HG03575 (cell line): Measurements from ENCODE around the gene BTLA.
"Not testable (repeated sequence)": the region's sequence is repeated elsewhere in the genome, so short reads cannot be mapped to it uniquely, and the experiment has no call there.

Experiments
- ATAC-seq: cut with Tn5 transposase; IDR thresholded peaks from one replicate; pipeline ENCODE4 v1.9.1; 2021; ENCODE audit not compliant: unreplicated experiment, insufficient number of reproducible peaks, low FRiP score; ENCODE audit errors: extremely low read depth

BTLA gene

DNA sequence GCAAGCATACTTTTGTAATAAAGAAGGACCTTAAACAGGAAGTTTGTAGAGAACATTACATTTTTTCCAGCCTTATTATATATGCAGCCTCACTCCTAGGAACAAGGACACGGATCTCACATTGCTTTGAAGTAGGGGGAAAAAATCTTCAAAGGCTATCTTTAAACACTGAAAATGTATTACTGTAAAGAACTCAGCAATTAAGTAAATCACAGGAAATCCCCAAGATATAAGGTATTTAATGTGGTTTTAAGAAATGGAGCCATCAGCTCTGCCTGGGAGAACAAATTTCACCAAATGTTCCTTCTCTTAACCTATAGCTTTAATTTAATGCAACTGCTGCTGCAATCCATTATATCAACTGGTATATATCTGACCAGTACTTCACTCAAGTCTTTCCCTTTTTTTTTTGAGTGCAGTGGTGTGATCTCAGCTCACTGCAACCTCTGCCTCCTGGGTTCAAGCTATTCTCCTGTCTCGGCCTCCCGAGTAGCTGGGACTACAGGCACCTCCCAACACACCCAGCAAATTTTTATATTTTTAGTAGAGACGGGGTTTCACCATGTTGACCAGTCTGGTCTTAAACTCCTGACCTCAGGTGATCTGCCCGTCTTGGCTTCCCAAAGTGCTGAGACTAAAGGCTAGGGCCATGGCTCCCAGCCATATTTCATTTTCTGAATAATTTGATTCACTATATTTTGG lies 2.8 kb downstream of the BTLA start:
- ATAC-seq = no peak

DNA sequence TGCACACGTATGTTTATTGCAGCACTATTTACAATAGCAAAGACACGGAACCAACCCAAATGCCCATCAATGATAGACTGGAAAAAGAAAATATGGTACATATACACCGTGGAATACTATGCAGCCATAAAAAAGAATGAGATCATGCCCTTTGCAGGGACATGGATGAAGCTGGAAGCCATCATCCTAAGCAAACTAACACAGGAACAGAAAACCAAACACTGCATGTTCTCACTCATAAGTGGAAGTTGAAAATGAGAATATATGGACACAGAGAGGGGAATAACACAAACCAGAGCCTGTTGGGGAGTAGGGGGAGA lies 4.9 kb downstream of the BTLA start:
- ATAC-seq = not testable (repeated sequence)

DNA sequence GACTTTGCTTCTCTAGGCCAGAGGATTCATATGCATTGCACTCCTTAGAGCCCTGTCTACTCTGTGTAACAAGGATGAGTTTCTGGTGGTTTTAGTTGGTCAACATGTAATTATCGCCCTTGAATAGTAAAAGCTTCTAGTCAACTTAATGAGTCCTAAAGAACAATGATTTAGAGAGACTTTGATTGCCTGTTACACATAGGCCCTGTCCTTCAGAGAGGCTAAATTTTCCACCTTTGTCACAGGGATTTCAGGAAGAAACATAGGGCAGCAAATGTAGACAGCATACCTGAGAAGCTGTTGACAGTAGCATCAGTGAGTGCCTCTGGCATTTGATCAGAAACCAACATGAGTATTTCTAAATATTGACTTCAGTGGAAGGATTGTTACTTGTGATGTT lies 7.1 kb downstream of the BTLA start:
- ATAC-seq = no peak

DNA sequence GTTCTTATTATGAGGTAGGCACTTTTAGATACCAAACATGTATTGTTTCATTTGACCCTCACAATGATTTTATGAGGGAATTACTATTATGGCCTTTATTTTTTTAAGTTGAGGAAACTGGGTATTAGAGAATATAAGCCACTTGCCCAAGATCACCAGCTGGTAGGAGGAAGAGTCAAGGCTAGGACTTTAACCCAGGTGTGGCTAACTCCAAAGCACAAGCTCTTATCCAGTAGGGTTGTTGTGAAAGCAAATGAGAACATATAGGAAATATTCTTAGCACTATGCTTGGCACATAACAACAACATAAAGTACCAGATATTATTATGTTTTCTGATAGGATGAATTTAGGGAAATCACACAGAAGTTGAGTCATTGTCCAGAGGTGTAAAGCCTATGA lies 7.9 kb downstream of the BTLA start:
- ATAC-seq = no peak

DNA sequence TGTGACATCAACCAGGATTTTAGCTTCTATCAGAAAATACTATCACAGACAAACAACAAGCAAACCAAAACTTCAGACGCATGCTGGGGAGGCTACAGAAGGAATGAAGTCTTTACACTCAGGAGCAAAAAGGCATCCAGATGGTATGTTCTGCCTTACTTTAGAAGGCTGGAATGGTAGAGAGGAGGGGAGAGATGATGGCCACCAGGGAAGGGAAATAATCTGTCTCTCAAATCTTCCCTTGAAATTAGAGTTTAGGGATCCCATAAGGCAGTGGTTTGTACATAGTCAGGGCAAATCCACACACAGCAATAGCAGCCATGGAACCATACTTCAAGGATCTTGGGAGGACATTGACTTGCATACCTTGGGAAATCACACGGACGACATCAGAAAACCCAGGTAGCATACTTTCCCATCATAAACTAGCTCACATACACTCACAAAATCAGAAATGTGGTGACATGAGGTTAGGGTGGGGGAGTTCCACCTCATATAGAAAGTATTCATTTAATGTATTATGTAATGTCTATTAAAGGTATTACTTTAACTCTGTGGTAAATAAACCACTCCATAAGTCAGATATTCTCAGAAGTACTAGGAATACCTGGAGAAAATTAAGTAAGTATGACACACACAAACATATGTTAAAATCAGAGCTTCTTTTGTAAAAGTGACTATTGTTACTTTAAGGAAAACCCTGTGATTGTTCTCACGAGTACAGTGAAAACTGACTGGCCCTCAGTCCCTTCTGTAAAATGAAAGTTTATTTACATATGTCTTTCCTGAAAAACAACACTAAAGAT lies 9.4 kb downstream of the BTLA start:
- peak; percentile 38 for ATAC-seq

DNA sequence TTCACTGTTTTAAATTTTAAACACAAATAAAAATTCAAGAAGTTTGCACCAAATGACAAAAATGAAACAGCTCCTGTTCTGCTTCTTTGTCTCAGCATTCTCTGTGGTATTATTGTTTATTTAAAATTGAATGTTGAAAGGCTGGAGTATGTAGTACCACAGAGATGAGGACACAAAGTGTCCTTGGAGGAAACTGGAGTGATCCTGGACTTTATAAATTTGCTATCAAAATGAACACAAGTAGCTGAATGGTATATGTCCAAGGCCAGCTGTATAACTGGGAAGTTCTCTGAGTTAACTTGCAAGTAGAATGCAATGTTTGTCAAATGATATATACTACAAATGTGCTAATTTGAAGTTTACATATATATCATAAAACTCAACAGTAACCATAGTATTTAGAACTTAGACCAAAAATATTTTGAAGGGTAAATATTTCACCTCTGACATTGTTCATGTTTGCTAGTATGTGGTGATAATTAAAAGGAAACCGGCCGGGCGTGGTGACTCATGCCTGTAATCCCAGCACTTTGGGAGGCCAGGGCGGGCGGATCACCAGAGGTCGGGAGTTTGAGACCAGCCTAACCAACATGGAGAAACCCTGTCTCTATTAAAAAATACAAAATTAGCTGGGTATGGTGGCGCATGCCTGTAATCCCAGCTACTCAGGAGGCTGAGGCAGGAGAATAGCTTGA lies 12.3 kb downstream of the BTLA start:
- ATAC-seq = no peak

DNA sequence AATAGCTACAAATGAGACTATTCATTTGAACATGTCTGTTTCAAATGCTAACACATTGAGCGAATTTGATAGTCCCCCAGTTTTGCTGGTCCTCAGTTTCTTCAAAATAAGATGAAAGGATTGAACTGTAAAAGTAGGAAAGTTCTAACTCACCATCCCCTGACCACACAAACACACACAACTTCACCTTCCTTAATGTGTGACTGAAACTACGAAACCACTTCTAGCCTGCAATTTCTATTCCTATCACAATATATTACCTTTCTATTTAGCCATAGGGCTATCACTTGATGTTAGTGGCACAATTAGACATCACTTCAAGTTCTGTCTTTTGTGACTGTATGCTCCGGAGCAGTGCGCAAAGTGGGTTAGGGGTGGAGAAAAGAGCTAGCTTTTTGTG lies 14.9 kb downstream of the BTLA start:
- ATAC-seq = no peak

DNA sequence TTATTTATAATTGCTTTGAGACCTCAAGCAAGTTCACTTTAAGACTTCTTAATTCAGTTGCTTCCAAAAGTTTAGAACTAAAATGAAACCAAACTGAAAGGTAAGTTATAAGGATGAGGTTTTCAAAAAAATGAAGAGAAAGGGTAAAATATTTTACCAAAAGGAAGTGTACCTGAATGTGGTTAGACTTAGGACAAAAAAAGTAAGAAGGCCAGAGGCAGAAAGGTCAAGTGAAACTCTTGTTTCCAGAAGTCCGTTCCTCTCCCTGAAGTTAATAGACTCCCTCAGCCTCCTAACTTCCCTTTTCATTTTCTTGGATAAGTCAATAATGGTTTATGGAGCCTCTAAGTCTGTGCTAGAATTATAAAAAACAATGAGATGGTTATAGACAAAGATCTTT lies 16.6 kb downstream of the BTLA start:
- no peak for ATAC-seq

DNA sequence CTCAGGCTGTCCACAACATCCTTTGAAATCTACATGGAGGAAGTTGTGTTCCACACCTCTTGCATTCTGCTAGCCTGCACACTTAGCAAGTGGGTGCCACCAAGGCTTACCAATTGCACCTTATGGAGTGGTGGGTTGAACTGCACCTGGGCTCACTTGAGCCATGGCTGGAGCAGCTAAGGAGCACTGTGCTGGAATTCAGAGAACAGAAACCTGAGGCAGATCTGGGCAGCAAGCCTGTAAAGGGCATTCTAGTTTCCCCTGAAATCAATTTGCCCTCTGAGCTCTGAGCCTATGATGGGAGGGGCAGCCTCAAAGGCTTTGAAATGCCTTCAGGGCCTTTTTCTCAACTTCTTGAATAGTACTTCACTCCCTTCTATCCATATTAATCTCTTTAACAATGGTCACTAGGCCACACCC lies 18.0 kb downstream of the BTLA start:
- no peak for ATAC-seq

DNA sequence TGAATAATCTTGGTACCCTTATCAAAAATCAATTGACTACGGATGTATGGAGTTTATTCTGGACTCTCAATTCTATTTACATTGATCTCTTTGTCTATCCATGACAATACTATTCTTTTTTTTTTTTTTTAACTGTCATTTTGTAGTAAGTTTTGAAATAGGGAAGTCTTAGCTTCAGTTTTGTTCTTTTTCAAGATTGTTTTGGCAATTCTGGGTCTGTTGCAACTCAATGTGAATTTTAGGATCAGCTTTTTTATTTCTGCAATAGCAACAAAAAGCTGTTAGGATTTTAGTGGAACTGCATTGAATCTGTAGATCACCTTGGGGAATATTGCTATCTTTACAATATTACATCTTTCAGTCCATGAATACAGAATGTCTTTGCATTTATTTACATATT lies 21.4 kb downstream of the BTLA start:
- ATAC-seq = no peak

DNA sequence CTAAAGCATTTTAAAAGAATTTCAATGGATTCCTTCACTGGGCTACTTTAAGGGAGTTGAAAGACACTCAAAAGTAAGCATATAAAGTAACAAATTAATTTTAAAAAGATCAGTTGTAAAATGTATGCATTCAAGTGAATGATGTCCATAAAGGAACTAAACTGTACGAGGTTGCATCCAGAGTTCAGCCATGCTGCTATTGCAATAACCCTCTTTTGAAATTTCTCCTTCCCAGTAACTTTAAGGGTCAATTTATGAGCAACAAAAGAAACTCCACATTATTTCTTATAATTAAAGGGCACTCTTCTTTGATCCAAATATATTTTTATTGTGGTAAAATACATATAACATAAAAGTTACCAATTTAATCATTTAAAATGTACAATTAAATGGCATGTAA lies 22.9 kb downstream of the BTLA start:
- no peak for ATAC-seq

DNA sequence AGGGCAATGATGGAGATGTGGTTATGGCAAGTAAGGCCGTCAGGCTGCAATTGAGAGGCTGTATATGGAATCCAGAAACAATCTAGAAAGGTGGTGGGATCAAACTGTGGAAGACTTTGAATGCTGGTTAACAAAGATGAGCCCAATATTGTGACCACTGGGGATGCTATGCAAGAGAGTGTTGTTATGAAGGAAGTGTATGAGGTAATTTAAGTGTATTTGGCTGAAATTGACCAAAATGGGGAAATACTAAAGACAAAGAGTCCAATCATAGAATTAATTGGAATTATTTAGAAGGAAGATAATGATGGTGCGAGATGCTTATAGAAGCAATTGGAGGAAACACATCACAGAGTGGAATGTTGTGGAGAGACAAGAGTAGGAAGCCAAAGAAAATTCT lies 24.5 kb downstream of the BTLA start:
- no peak for ATAC-seq

DNA sequence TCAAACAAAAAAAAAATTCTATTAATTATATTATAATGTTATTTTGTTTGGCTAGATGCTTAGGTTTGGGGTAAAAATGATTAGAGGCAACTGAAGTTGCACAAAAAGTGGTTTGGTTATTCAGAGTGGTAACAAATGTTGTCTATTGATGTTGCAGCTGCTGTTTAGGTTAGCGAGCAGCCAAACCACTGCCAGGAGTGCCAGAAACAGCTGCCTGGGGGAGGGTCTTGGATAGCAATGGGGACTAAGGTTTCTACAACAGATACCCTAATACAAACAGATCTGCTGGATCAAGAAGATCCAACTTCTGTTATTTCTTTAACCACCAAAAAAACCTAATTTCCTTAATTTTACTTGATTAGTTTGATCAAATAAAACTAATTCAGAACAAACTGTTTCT lies 26.6 kb downstream of the BTLA start:
- no peak for ATAC-seq

DNA sequence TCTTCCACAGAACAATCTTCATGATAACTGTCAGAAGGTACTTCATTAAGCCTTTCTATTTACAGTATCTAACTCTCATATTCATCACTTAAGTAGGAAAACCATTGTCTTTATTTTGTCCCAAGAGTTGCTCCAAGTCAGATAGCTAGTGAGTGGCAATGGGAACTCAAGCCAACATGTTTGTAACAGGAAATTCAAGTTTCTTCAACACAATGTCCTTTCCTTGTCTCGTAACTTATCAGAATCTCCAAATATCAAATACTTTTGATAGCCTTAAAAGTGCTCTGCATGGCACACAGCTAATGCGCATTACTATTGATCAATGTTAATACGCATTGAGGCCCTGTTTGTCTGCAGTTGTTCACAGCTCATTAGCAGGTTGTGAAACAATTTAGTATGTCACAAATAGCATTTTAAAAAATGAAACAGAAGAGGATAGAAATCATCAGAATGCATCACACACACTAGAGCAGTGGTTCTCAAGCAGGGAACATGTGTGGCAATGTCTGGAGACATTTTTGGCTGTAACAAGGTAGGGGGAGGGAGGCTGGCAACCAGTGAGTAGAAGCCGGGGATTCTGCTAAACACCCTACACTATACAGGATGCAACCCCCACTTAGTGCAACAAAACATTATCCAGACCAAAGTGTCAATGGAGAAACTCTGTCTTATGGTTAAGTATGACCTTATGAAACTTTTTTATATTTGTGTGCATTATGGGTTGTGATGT lies 27.5 kb downstream of the BTLA start:
- no peak for ATAC-seq

DNA sequence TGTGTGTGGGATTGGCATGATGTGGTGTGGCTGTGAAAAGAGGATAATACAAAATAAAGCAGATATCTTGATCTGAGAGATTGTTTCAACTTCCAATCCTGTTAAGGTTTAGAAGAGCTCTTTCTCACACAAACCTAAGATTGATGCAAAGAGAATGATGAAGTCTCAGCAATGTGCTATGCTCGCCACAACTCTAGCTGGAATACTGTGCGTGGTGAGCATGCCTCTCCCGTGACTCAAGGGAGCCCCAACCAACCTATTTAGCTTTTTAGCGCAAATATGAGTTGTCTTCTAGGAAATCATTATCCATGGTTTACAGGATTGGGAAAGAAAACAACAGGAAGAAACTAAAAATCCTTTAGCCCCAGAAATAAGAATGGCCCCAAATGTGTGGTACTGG lies 28.5 kb downstream of the BTLA start:
- no peak for ATAC-seq

DNA sequence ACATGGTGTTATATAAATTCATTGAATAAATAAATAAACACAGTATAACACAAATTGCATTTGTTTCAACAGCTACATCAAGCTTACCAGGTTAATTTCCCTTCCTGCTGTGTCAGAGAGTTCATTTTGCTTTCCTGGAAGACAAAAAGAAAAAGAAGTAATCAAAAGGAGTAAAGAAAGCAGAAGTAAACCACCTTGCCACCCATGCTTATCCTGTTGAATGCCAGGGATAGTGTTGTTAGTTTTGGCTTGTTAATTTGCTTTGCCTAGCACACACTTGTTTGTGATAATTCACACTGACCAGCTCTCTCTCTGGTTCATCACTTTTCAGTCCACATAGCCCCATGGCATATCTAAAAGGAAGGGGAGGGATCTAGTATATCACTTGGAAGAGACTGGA lies 29.6 kb downstream of the BTLA start:
- ATAC-seq = no peak

DNA sequence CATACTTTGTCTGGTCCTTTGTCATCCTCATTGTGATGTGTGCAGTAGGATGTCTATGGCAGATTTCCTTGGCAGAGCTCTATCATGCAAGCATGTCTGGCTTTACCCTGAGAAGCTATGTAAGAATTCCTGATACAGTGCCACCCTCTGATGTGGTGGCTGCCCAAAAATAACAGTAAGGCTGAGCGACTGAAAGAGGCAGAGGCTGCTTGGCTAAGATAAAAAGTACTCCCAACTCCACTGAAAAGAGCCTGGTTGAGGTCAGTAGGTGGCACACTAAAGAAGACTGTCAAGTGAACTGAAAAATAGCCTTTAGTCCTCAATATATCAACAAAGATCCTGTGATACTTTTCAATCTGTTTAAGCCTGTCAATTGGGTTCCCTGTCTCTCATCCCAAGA lies 31.7 kb downstream of the BTLA start:
- ATAC-seq = no peak

DNA sequence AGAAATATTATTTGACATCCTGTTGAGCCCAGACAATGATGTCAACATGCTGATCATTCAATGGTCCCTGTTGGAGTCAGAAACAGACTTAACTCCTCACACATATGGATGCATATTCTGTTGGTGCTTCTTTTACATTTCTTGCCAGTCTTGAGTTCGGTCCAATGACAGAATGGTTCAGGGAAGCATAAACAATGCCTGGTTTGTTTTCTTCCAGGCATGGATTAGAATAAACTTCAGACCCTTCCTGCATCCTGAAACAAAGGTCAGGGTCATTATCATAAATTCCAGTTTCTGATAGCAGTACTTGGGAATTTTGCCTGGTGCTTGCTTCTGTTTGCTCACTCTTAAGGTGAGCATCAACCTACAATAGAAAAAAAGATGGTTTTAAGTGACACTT lies 33.3 kb downstream of the BTLA start:
- no peak for ATAC-seq

DNA sequence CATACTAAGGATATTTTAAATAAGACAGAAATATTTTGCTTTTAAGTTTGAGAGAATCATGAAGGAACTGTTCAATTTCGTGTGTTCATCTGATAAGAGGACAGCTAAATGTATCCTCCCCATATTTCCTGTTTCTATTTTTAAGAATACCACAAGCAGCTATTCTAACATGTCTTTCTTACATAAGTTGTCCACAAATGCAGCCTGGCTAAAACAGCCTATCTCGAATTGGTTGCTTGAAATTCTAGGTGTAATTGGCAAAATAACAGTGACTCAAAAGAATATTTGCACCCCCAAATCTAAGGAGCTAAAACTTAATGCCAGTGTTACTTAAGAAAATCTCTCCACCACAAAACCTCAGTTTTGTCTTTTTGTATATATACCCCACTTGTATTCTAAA lies 35.0 kb downstream of the BTLA start:
- ATAC-seq = no peak

DNA sequence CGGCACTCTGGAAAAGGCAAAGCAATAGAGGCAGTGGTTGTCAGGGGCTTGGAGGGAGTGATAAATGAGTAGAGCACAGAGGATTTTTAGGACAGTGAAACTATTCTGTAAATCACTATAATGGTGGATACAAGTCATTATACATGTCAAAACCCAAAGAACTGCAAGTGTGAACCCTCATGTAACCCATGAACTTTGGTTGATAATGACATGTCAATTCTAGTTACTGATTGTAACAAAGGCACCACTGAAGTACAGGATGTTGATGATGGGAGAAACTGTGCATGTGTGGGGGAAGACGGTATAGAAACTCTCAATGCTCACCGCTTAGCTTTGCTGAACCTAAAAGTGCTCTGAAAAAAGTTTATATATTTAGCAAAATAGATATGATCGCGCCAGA lies 36.0 kb downstream of the BTLA start:
- peak; percentile 26 for ATAC-seq
